DND-41 (cell line): ENCODE measurements around the gene CASS4.

Experiments
- ATAC-seq: fragments of 200-7000 bp; cut with Tn5 transposase; 3 replicates; pipeline ENCODE4 v1.9.1; 2021; ENCODE audit warnings: low read depth; ENCODE audit not compliant: insufficient read depth
- DNase-seq: peaks from one replicate; pipeline ENCODE4 v3.0.0-alpha.2; 2020
- H2AFZ ChIP-seq: 2 replicates; pipeline ENCODE4 v1.6.0; 2012; ENCODE audit warnings: low read depth, low read length
- H3K27ac ChIP-seq: 2 replicates; pipeline ENCODE4 v1.5.1; 2012; ENCODE audit warnings: low read length, inconsistent platforms
- H3K27me3 ChIP-seq: fragments of 200-600 bp; sonication (generic); 2 replicates; pipeline ENCODE4 v1.6.0; 2012; ENCODE audit warnings: low read length, mild to moderate bottlenecking, inconsistent platforms; ENCODE audit not compliant: insufficient read depth, poor library complexity
- H3K36me3 ChIP-seq: 2 replicates; pipeline ENCODE4 v1.5.1; 2012; ENCODE audit warnings: low read length, inconsistent platforms; ENCODE audit not compliant: insufficient read depth
- H3K4me1 ChIP-seq: 2 replicates; pipeline ENCODE4 v1.5.1; 2012; ENCODE audit warnings: mild to moderate bottlenecking, low read length; ENCODE audit not compliant: insufficient read depth
- H3K4me2 ChIP-seq: 2 replicates; pipeline ENCODE4 v1.6.0; 2012; ENCODE audit warnings: mild to moderate bottlenecking, moderate library complexity, low read length, inconsistent platforms; ENCODE audit not compliant: insufficient read depth
- H3K4me3 ChIP-seq, 2 experiments: fragments of 200-600 bp in 1 of 2; shearing (Covaris generic) in 1 of 2; 2 replicates each; pipeline ENCODE4 v1.5.1; 2012 to 2016; ENCODE audit warnings: inconsistent platforms in 2 of 2, low read length in 2 of 2, mild to moderate bottlenecking in 2 of 2, low read depth in 1 of 2, moderate library complexity in 1 of 2
- H3K79me2 ChIP-seq: 2 replicates; pipeline ENCODE4 v1.6.0; 2012; ENCODE audit warnings: low read length, inconsistent platforms; ENCODE audit not compliant: insufficient read depth
- H3K9ac ChIP-seq: 2 replicates; pipeline ENCODE4 v1.6.0; 2012; ENCODE audit warnings: low read depth, mild to moderate bottlenecking, inconsistent platforms, low read length, moderate library complexity
- H3K9me3 ChIP-seq: 2 replicates; pipeline ENCODE4 v1.5.1; 2012; ENCODE audit warnings: low read length, moderate library complexity, mild to moderate bottlenecking, inconsistent platforms; ENCODE audit not compliant: insufficient read depth, severe bottlenecking
- H4K20me1 ChIP-seq: 2 replicates; pipeline ENCODE4 v1.6.0; 2012; ENCODE audit warnings: low read length; ENCODE audit not compliant: insufficient read depth
- EZH2 ChIP-seq: IDR thresholded peaks from 3 replicates; pipeline ENCODE4 v1.6.1; 2012; ENCODE audit warnings: borderline replicate concordance, low read depth, mild to moderate bottlenecking, moderate library complexity, low read length, inconsistent platforms; ENCODE audit not compliant: severe bottlenecking
- TF ChIP-seq, protein P1 (sequence below): IDR thresholded peaks from 2 replicates; pipeline ENCODE4 v1.5.1; 2012; ENCODE audit warnings: borderline replicate concordance, low read length, moderate library complexity, mild to moderate bottlenecking; ENCODE audit not compliant: poor library complexity, severe bottlenecking; ENCODE audit errors: extremely low read depth

Gene CASS4

DNA sequence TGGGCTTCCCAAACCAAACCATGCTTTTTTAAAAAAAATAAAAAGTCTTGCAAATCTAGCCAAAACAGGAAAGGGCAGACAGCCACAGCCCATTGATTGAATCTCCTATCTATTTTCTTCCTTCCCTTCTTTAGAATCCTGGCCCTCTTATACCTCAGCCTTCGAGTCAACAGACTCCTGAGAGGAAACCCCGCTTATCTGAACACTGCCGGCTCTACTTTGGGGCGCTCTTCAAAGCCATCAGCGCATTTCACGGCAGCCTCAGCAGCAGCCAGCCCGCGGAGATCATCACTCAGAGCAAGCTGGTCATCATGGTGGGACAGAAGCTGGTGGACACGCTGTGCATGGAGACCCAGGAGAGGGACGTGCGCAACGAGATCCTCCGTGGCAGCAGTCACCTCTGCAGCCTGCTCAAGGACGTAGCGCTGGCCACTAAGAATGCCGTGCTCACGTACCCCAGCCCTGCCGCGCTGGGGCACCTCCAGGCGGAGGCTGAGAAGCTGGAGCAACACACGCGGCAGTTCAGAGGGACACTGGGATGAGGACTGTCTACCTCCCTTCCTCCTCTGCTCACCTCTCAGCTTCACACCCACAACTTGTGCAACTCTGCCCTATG, 46.3 kb downstream of the CASS4 start:
- Histone ChIP-seq H4K20me1 (no peaks in the 10 kb centered on the region), H3K9ac (no peak overlapping the region), H3K27me3 (peaks cover 5% of the 10 kb centered on the region), H3K79me2 (no peaks in the 10 kb centered on the region), H3K9me3 (no peaks in the 10 kb centered on the region), H3K4me2 (no peak overlapping the region), H3K4me3 (no peak overlapping the region), H3K27ac (no peak overlapping the region), H2AFZ (no peak overlapping the region), H3K36me3 (no peaks in the 10 kb centered on the region), H3K4me1 (no peaks in the 10 kb centered on the region)
- DNase-seq (no peak), ATAC-seq (no peak)
- TF ChIP-seq, protein P1, sequence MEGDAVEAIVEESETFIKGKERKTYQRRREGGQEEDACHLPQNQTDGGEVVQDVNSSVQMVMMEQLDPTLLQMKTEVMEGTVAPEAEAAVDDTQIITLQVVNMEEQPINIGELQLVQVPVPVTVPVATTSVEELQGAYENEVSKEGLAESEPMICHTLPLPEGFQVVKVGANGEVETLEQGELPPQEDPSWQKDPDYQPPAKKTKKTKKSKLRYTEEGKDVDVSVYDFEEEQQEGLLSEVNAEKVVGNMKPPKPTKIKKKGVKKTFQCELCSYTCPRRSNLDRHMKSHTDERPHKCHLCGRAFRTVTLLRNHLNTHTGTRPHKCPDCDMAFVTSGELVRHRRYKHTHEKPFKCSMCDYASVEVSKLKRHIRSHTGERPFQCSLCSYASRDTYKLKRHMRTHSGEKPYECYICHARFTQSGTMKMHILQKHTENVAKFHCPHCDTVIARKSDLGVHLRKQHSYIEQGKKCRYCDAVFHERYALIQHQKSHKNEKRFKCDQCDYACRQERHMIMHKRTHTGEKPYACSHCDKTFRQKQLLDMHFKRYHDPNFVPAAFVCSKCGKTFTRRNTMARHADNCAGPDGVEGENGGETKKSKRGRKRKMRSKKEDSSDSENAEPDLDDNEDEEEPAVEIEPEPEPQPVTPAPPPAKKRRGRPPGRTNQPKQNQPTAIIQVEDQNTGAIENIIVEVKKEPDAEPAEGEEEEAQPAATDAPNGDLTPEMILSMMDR: no peak
- TF ChIP-seq EZH2: no peak

DNA sequence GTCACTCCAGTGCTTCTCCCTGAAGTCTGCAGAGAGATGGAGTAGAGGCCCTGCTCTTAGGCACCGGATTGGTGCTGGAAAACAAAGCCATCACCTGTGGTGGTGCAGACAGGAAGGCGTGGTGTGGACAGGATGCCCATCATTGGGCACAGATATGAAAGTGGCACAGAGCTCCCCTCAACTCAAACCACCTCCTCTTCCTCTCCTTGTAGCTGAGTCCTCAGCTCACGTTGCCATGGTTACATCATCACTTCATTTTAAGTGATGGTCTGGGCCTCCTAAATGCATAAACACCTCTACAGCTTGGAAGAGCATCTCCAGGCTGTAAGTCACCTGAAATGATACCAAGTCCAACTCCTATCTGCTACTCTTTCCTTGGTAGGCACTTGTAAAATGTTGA, 48.4 kb downstream of the CASS4 start:
- H3K9me3 ChIP-seq: no peaks in the 10 kb centered on the region
- no peaks in the 10 kb centered on the region for H3K79me2 ChIP-seq
- no peak overlapping the region for H3K4me2 ChIP-seq
- H3K36me3 ChIP-seq: no peaks in the 10 kb centered on the region
- DNase-seq (no peak), ATAC-seq (peak; percentile 53; the same call in 1 of the 3 replicates)
- H2AFZ ChIP-seq: no peak overlapping the region
- no peak for TF ChIP-seq EZH2
- TF ChIP-seq, protein P1: no peak
- no peak overlapping the region for H3K27ac ChIP-seq
- no peaks in the 10 kb centered on the region; the same call in 1 of the 2 replicates for H3K4me1 ChIP-seq
- no peak overlapping the region for H3K9ac ChIP-seq
- peaks cover 5% of the 10 kb centered on the region for H3K27me3 ChIP-seq
- no peak overlapping the region for H3K4me3 ChIP-seq
- no peaks in the 10 kb centered on the region for H4K20me1 ChIP-seq

DNA sequence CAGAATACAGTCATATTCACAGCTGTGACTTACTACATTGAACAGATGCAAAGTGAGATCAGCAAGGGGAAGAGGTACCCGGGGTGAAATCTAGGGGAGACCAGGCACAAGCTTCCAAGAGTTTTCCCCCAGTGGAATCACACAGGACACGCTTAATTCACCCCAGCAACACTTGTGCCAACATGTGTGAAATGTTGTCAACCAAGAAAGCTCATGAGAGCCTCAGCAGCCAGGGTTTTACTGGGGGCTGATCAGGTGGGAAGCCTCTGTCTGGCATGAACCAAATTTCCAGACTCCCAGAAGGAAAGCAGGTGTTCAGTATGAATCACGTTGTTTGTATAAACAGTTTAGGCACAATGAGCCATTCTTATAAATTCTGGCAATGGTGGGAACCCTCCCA, 49.5 kb downstream of the CASS4 start:
- Histone ChIP-seq H2AFZ (no peak overlapping the region), H3K4me3 (no peak overlapping the region), H3K79me2 (no peaks in the 10 kb centered on the region), H3K4me2 (no peak overlapping the region), H3K9ac (no peak overlapping the region), H3K27ac (no peak overlapping the region), H3K27me3 (peaks cover 5% of the 10 kb centered on the region), H3K4me1 (no peaks in the 10 kb centered on the region; the same call in 1 of the 2 replicates), H4K20me1 (no peaks in the 10 kb centered on the region), H3K9me3 (no peaks in the 10 kb centered on the region), H3K36me3 (no peaks in the 10 kb centered on the region)
- no peak for TF ChIP-seq EZH2
- TF ChIP-seq, protein P1: no peak
- ATAC-seq: no peak
- no peak for DNase-seq
